Hepatocyte (in vitro differentiated cells): ENCODE data around the gene DSG1. TPM values are rescaled to one million over a fixed set of nuclear protein-coding genes. Genes with fewer than 3 reads are reported as not detected.

ENCODE experiments used
- DNase-seq: peaks from one replicate; pipeline ENCODE4 v3.0.0-alpha.2; 2016; ENCODE audit warnings: low spot score
- H2AFZ ChIP-seq: fragments of 200-600 bp; sonication (generic); 2 replicates; pipeline ENCODE4 v1.6.0; 2016; ENCODE audit warnings: antibody characterized with exemption, mild to moderate bottlenecking
- H3K27ac ChIP-seq: fragments of 200-600 bp; sonication (generic); 2 replicates; pipeline ENCODE4 v1.5.1; 2016; ENCODE audit warnings: mild to moderate bottlenecking
- H3K27me3 ChIP-seq: fragments of 200-600 bp; sonication (generic); 2 replicates; pipeline ENCODE4 v1.6.1; 2016
- H3K36me3 ChIP-seq: fragments of 200-600 bp; sonication (generic); replicated peaks from 2 replicates; pipeline ENCODE4 v1.5.1; 2016; ENCODE audit warnings: low read depth; ENCODE audit not compliant: insufficient read depth
- H3K4me1 ChIP-seq: fragments of 200-600 bp; sonication (generic); 2 replicates; pipeline ENCODE4 v1.5.1; 2016; ENCODE audit warnings: mild to moderate bottlenecking, moderate library complexity; ENCODE audit not compliant: insufficient read depth
- H3K4me2 ChIP-seq: fragments of 200-600 bp; sonication (generic); 2 replicates; pipeline ENCODE4 v1.6.0; 2016
- H3K4me3 ChIP-seq: fragments of 200-600 bp; sonication (generic); 2 replicates; pipeline ENCODE4 v1.5.1; 2016; ENCODE audit warnings: mild to moderate bottlenecking
- H3K79me2 ChIP-seq: fragments of 200-600 bp; sonication (generic); 2 replicates; pipeline ENCODE4 v1.6.0; 2017; ENCODE audit warnings: mild to moderate bottlenecking
- H3K9me2 ChIP-seq: fragments of 200-600 bp; sonication (generic); replicated peaks from 2 replicates; pipeline ENCODE4 v1.6.0; 2017; ENCODE audit warnings: mild to moderate bottlenecking; ENCODE audit not compliant: insufficient read depth
- H3K9me3 ChIP-seq: fragments of 200-600 bp; sonication (generic); 2 replicates; pipeline ENCODE4 v1.5.1; 2016; ENCODE audit warnings: low read depth, mild to moderate bottlenecking
- H4K20me1 ChIP-seq: fragments of 200-600 bp; sonication (generic); 2 replicates; pipeline ENCODE4 v1.6.0; 2016; ENCODE audit warnings: mild to moderate bottlenecking; ENCODE audit not compliant: insufficient read depth, poor library complexity, severe bottlenecking
- CTCF ChIP-seq: fragments of 200-600 bp; sonication (generic); IDR thresholded peaks from 2 replicates; pipeline ENCODE4 v1.5.1; 2016; ENCODE audit warnings: antibody characterized with exemption, mild to moderate bottlenecking; ENCODE audit not compliant: poor library complexity
- EZH2 ChIP-seq: fragments of 200-600 bp; sonication (generic); IDR thresholded peaks from 2 replicates; pipeline ENCODE4 v1.6.1; 2016; ENCODE audit warnings: antibody characterized with exemption, mild to moderate bottlenecking, borderline replicate concordance
- EZH2phosphoT487 ChIP-seq: fragments of 200-600 bp; sonication (generic); IDR thresholded peaks from one replicate; pipeline ENCODE4 v1.6.1; 2018; ENCODE audit warnings: antibody characterized with exemption, mild to moderate bottlenecking, low read depth, moderate library complexity; ENCODE audit not compliant: unreplicated experiment, severe bottlenecking
- WGBS: methylation state at CpG from one replicate; pipeline ENCODE4 v1.1.6; 2016; ENCODE audit warnings: low lambda C conversion rate; ENCODE audit errors: missing lambda C conversion rate; 5-methylcytosine and 5-hydroxymethylcytosine counted together
- polyA plus RNA-seq: library from polyadenylated mRNA; unstranded; fragments of >200 nt; fragmentation: Nextera tagmentation; extraction: Ambion mirVana; gene quantifications from 2 replicates; pipeline ENCODE4 v1.2.1, GENCODE V29; 2016
- total RNA-seq: library from RNA; depleted of rRNA; stranded (reverse); fragments of >200 nt; gene quantifications from 2 replicates; pipeline ENCODE4 v1.2.3, GENCODE V29; 2014

DSG1 gene
- total and polyA plus RNA-seq, 2 experiments from 2014 or later = 0.65 to 0.70 TPM

- no peak overlapping the region for H3K27ac ChIP-seq
- H3K27me3 ChIP-seq = no peaks in the 10 kb centered on the region
- no peaks in the 10 kb centered on the region for H3K9me2 ChIP-seq
- no peak for TF ChIP-seq EZH2phosphoT487
- TF ChIP-seq CTCF = no peak
- TF ChIP-seq EZH2 = no peak
- H3K9me3 ChIP-seq = no peaks in the 10 kb centered on the region
- no peaks in the 10 kb centered on the region for H3K36me3 ChIP-seq
- H3K4me2 ChIP-seq = no peak overlapping the region
- H3K4me3 ChIP-seq = no peak overlapping the region
- H3K4me1 ChIP-seq = no peaks in the 10 kb centered on the region
- no peak overlapping the region for H2AFZ ChIP-seq
- H4K20me1 ChIP-seq = no peaks in the 10 kb centered on the region
- no peak for DNase-seq
- H3K79me2 ChIP-seq = no peaks in the 10 kb centered on the region
These were observed 26.3 kb upstream of the DSG1 start for GRCh38 chr18:31291688-31292087.

GRCh38 chr18:31294199-31294747 lies 23.7 kb upstream of the DSG1 start:
- no peaks in the 10 kb centered on the region for H3K9me3 ChIP-seq
- no peak overlapping the region for H3K4me2 ChIP-seq
- H3K4me1 ChIP-seq = no peaks in the 10 kb centered on the region
- no peak overlapping the region for H2AFZ ChIP-seq
- no peaks in the 10 kb centered on the region for H3K79me2 ChIP-seq
- H4K20me1 ChIP-seq = no peaks in the 10 kb centered on the region
- H3K9me2 ChIP-seq = no peaks in the 10 kb centered on the region
- no peaks in the 10 kb centered on the region for H3K27me3 ChIP-seq
- no peak for DNase-seq
- H3K36me3 ChIP-seq = no peaks in the 10 kb centered on the region
- no peak overlapping the region for H3K4me3 ChIP-seq
- WGBS = 69% methylated on average over 5 of the region's 5 CpGs
- H3K27ac ChIP-seq = no peak overlapping the region
- TF ChIP-seq CTCF (no peak), EZH2phosphoT487 (no peak), EZH2 (no peak)

GRCh38 chr18:31297248-31297647 lies 20.7 kb upstream of the DSG1 start:
- H3K9me2 ChIP-seq = no peaks in the 10 kb centered on the region
- no peaks in the 10 kb centered on the region for H4K20me1 ChIP-seq
- TF ChIP-seq EZH2phosphoT487 (no peak), EZH2 (no peak), CTCF (no peak)
- no peak overlapping the region for H2AFZ ChIP-seq
- no peaks in the 10 kb centered on the region for H3K79me2 ChIP-seq
- no peaks in the 10 kb centered on the region for H3K27me3 ChIP-seq
- H3K27ac ChIP-seq = no peak overlapping the region
- no peak overlapping the region for H3K4me2 ChIP-seq
- no peaks in the 10 kb centered on the region for H3K36me3 ChIP-seq
- no peak for DNase-seq
- H3K4me1 ChIP-seq = no peaks in the 10 kb centered on the region
- 89% methylated on average over 2 of the region's 2 CpGs for WGBS
- H3K4me3 ChIP-seq = no peak overlapping the region
- H3K9me3 ChIP-seq = no peaks in the 10 kb centered on the region

GRCh38 chr18:31301201-31301655 lies 16.7 kb upstream of the DSG1 start:
- Histone ChIP-seq H3K9me2 (no peaks in the 10 kb centered on the region), H4K20me1 (no peaks in the 10 kb centered on the region), H3K4me2 (no peak overlapping the region), H3K27ac (peak overlapping the region; percentile 69), H3K36me3 (no peaks in the 10 kb centered on the region), H3K4me3 (no peak overlapping the region), H3K4me1 (peaks cover 2% of the 10 kb centered on the region), H3K9me3 (no peaks in the 10 kb centered on the region), H3K27me3 (no peaks in the 10 kb centered on the region), H3K79me2 (no peaks in the 10 kb centered on the region), H2AFZ (no peak overlapping the region)
- no peak for TF ChIP-seq CTCF
- TF ChIP-seq EZH2 = no peak
- TF ChIP-seq EZH2phosphoT487 = no peak
- DNase-seq = peak; percentile 34
- 70% methylated on average over 3 of the region's 3 CpGs for WGBS
